HG03457 (cell line): ENCODE data around the gene CCL27.
A peak's percentile ranks its signal among the peaks of the same experiment; 100 is the strongest.

Experiments used
- ATAC-seq: cut with Tn5 transposase; IDR thresholded peaks from one replicate; pipeline ENCODE4 v1.9.1; 2021; ENCODE audit warnings: moderate number of reproducible peaks; ENCODE audit not compliant: unreplicated experiment

The CCL27 gene

GRCh38 chr9:34628656-34629490, 33.6 kb downstream of the CCL27 start, which contains the start of gene ARID3C:
Gene ARID3C, minus strand, starts transcription at chr9:34629066. Its CDS starts 1,052 bp downstream, at chr9:34628014.
- no peak for ATAC-seq

GRCh38 chr9:34627716-34628655, 34.5 kb downstream of the CCL27 start:
- no peak for ATAC-seq

- ATAC-seq = no peak
Measured at GRCh38 chr9:34625186-34625486, 37.3 kb downstream of the CCL27 start.

- no peak for ATAC-seq
Measured at GRCh38 chr9:34624475-34625185, 37.8 kb downstream of the CCL27 start.

GRCh38 chr9:34623374-34624235, 38.9 kb downstream of the CCL27 start:
- no peak for ATAC-seq

GRCh38 chr9:34620061-34620994, 42.1 kb downstream of the CCL27 start, which contains the start of gene DCTN3:
Gene DCTN3, minus strand, starts transcription at chr9:34620495. Its CDS starts 31 bp downstream, at chr9:34620464.
- peak; percentile 96 for ATAC-seq

- no peak for ATAC-seq
Measured at GRCh38 chr9:34615132-34615531, 47.3 kb downstream of the CCL27 start.

- no peak for ATAC-seq
Measured at GRCh38 chr9:34612788-34613390, 49.6 kb downstream of the CCL27 start.
